Astrocyte of the cerebellum (primary cell): ENCODE data around the gene DACT2.

Experiments
- DNase-seq: peaks from one replicate; pipeline ENCODE4 v3.0.0-alpha.2; 2011; ENCODE audit warnings: low read depth
- H3K4me3 ChIP-seq: 2 replicates; pipeline ENCODE4 v1.5.1; 2011; ENCODE audit warnings: mild to moderate bottlenecking, low read depth, low read length, moderate library complexity
- CTCF ChIP-seq: IDR thresholded peaks from 2 replicates; pipeline ENCODE4 v1.5.1; 2012; ENCODE audit warnings: low read length, low read depth, moderate library complexity, mild to moderate bottlenecking; ENCODE audit errors: missing control alignments
- in situ Hi-C: cut with HindIII; loops from 2 replicates; pipeline ENCODE4 v1.10.0; 2017; ENCODE audit warnings: low sequenced_read_pairs

Gene DACT2

GRCh38 chr6:168364793-168365421 lies 45.3 kb upstream of the DACT2 start:
- no peak for DNase-seq
- no peak for TF ChIP-seq CTCF
- in situ Hi-C loops = no loop called here
- H3K4me3 ChIP-seq = no peak overlapping the region

GRCh38 chr6:168363811-168364792 lies 44.5 kb upstream of the DACT2 start:
- no peak for DNase-seq
- TF ChIP-seq CTCF = no peak
- in situ Hi-C loops = no loop called here
- no peak overlapping the region for H3K4me3 ChIP-seq

GRCh38 chr6:168363302-168363701 lies 43.7 kb upstream of the DACT2 start:
- H3K4me3 ChIP-seq = no peak overlapping the region
- TF ChIP-seq CTCF = no peak
- DNase-seq = no peak
- in situ Hi-C loops = no loop called here

GRCh38 chr6:168362276-168362990 lies 42.9 kb upstream of the DACT2 start:
- H3K4me3 ChIP-seq = no peak overlapping the region
- in situ Hi-C loops = no loop called here
- TF ChIP-seq CTCF = no peak
- no peak for DNase-seq

GRCh38 chr6:168361766-168362165 lies 42.2 kb upstream of the DACT2 start:
- DNase-seq = no peak
- in situ Hi-C loops = no loop called here
- H3K4me3 ChIP-seq = no peak overlapping the region

More at GRCh38 chr6:168361766-168362165, 42.2 kb upstream of the DACT2 start:
- no peak for TF ChIP-seq CTCF
